Measurements from ENCODE around the gene RAB12. TPM values are rescaled to one million over a fixed set of nuclear protein-coding genes. Genes with fewer than 3 reads are reported as not detected.

Gene RAB12
- 10 to 100 TPM; 44.4 to 53.6 TPM for total RNA-seq

GRCh38 chr18:8608795-8609658 is at the start of gene RAB12:
TSS of gene RAB12 (plus strand) at chr18:8609437. CDS start at chr18:8609440, 3 bp downstream.

Other genes with a start within 250 kb of the RAB12 start
- 10 to 100 TPM in 1 of 2 donors, 1 to 10 TPM in 1; 9.7 to 15.5 TPM for gene MTCL1, start 96.1 kb downstream of the RAB12 start, total RNA-seq